HG03060 (cell line): ENCODE measurements around the gene PCSK1N.
"Not testable (repeated sequence)": the region's sequence is repeated elsewhere in the genome, so short reads cannot be mapped to it uniquely, and the experiment has no call there.

Experiments
- ATAC-seq: cut with Tn5 transposase; IDR thresholded peaks from one replicate; pipeline ENCODE4 v1.9.1; 2021; ENCODE audit warnings: low read depth, moderate number of reproducible peaks; ENCODE audit not compliant: unreplicated experiment

The PCSK1N gene

DNA sequence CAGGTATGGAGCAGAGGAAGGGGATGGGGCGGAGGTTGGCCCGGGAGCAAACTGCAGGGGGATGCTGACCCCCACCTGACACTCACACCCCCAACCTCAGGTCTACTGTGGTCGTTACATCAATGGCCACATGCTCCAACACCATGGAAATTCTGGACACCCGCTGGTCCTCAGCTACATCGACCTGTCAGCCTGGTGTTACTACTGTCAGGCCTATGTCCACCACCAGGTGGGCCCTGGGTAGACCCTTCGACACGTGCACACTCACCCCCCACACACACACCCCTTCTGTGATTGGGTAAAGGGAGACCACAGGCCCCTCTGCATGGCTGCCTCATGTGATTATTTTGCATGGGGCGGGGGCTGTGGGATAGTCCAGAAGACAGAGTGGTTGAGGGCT lies 11.3 kb downstream of the PCSK1N start:
- no peak for ATAC-seq

DNA sequence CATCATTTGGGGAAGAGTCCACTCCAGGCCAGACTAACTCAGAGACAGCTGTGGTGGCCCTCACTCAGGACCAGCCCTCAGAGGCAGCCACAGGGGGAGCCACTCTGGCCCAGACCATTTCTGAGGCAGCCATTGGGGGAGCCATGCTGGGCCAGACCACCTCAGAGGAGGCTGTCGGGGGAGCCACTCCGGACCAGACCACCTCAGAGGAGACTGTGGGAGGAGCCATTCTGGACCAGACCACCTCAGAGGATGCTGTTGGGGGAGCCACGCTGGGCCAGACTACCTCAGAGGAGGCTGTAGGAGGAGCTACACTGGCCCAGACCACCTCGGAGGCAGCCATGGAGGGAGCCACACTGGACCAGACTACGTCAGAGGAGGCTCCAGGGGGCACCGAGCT lies 12.4 kb downstream of the PCSK1N start:
- no peak for ATAC-seq

DNA sequence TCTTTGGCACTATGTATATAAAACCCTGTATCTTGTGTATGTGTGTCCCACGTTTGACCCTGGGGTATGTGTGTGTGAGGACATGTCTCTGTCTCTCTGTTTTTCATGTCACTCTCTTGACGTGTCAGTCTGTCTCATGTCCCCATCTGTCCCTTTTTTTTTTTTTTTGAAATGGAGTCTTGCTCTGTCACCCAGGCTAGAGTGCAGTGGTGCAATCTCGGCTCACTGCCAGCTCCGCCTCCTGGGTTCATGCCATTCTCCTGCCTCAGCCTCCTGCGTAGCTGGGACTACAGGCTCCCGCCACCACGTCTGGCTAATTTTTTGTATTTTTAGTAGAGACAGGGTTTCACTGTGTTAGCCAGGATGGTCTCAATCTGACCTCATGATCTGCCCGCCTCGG lies 16.0 kb downstream of the PCSK1N start:
- not testable (repeated sequence) for ATAC-seq

DNA sequence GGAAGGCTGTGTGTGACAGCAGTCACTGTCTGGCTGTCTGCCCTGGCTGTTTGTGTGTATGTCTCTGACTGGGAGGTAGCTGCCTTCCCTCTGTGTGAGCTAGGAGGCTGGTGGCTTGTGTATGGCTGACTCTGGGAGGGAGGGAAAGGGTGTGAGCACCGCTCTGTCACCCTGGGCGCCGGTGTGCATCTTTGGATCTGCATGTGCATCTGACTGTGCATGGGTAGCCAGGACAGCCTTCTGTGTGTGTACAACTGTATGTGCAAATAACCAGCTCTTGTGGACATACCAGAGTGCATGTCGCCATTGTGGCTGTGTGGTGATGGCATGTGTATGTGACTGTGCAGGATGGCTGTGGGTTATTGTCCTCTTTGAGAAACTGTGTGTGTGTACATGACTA lies 16.5 kb downstream of the PCSK1N start:
- no peak for ATAC-seq

DNA sequence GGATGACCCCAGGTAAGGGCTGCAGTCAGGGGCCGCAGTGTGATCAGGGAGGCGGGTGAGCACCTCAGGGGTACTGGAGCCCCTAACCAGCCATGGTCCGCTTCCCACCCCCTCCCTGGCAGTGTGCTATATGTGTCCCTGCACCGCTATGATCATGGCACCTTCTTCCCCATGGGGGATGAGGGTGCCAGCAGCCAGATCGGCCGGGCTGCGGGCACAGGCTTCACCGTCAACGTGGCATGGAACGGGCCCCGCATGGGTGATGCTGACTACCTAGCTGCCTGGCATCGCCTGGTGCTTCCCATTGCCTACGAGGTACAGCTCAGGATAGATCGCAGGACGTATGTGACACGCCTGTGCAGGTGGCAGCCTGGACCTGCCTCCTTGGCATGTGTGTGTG lies 17.3 kb downstream of the PCSK1N start:
- ATAC-seq = no peak

DNA sequence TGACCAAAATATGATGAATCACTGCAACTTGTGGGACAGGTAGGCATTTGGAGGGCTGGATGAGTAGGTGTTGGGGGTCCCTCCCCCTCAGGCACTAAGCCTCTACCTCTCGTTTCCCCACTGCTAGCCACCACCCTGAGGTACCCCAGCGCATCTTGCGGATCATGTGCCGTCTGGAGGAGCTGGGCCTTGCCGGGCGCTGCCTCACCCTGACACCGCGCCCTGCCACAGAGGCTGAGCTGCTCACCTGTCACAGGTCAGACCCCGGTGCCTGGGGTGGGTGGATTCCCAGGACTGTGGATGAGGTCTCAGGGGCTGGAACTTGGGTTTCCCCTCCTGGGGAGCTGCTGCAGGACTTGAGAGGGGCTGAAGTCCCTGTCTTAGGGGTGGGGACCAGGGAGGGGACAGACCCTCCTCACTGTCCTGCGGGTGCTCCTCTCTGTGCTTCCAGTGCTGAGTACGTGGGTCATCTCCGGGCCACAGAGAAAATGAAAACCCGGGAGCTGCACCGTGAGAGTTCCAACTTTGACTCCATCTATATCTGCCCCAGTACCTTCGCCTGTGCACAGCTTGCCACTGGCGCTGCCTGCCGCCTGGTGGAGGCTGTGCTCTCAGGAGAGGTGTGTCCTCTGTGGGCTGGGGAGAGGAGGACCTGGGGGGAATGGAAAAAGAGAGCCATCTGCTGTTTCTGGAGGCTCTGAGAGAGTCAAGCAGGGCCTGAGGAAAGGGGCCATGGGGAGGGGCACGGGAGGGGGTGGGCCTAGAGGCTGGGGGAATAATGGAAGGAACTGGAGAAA lies 19.2 kb downstream of the PCSK1N start:
- no peak for ATAC-seq

DNA sequence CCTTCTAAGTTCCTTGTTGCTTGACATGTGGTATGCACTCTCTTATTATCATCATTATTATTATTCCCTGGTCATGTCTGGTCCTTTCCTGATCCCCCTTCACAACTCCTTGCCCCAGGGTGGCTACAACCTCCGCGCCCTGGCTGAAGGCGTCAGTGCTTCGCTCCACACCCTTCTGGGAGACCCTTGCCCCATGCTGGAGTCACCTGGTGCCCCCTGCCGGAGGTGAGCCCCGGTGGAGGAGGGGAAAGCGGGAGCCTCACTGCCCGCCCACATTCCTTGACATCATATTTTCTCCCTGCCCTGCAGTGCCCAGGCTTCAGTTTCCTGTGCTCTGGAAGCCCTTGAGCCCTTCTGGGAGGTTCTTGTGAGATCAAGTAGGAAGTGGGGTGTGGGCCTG lies 20.1 kb downstream of the PCSK1N start:
- ATAC-seq = no peak

DNA sequence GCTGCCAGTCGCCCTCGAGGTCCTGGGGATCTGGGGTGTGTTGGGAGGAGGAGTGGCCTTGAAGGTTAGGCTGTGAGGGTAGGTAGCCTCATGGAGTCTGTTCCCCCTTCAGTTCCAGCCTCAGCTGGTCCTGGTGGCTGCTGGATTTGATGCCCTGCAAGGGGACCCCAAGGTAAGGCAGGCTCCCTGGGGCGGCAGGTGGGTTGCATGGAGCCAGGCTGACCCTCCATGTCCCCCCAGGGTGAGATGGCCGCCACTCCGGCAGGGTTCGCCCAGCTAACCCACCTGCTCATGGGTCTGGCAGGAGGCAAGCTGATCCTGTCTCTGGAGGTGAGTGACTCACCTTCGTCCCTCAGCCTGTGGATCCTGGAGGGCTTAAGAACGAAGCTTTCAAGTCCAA lies 20.7 kb downstream of the PCSK1N start:
- ATAC-seq = no peak

DNA sequence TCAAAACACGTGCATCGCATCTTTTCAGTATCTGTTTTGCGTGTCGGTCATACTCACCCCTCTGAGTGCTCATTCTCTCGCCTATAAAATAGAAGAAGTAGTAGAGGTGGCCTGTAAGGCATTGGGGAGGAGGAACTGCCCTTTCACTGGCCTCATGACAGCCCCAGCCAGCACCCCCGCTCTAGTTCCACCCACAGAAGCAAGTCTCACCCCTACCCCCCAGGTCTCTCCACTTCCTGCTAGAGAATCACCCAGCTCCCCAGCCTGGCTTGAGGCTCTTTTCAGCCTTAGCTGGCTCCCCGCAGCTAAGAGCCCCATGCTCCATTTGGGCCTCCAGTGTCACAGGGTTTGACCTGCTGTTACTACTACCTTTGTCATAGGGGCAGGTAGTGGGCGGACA lies 21.8 kb downstream of the PCSK1N start:
- ATAC-seq = no peak

DNA sequence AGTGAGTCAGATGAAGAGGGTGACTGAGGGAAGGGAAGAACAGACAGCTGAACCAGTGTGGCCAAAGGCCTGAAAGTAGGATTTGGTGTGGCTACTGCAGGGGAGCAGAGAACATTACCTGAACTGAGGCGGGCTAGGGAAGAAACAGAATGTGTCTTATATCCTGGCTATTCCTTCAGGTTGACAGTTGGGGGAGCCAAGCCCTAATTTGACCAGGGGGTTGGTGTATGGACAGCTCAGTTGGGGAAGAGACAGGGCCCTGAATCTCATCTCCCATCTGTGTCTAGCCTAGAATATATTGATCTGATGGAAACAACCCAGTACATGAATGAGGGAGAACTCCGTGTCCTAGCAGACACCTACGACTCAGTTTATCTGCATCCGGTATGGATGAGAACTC lies 29.3 kb downstream of the PCSK1N start:
- ATAC-seq = no peak

DNA sequence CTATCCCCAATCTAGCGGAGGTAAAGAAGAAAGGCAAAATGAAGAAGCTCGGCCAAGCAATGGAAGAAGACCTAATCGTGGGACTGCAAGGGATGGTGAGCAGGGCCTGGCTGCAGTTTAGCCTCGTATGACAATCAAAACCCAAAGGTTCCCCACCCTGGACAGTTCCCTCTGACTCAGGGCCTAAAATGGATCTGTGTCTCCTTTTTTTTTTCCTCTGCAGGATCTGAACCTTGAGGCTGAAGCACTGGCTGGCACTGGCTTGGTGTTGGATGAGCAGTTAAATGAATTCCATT lies 32.6 kb downstream of the PCSK1N start:
- ATAC-seq = no peak

DNA sequence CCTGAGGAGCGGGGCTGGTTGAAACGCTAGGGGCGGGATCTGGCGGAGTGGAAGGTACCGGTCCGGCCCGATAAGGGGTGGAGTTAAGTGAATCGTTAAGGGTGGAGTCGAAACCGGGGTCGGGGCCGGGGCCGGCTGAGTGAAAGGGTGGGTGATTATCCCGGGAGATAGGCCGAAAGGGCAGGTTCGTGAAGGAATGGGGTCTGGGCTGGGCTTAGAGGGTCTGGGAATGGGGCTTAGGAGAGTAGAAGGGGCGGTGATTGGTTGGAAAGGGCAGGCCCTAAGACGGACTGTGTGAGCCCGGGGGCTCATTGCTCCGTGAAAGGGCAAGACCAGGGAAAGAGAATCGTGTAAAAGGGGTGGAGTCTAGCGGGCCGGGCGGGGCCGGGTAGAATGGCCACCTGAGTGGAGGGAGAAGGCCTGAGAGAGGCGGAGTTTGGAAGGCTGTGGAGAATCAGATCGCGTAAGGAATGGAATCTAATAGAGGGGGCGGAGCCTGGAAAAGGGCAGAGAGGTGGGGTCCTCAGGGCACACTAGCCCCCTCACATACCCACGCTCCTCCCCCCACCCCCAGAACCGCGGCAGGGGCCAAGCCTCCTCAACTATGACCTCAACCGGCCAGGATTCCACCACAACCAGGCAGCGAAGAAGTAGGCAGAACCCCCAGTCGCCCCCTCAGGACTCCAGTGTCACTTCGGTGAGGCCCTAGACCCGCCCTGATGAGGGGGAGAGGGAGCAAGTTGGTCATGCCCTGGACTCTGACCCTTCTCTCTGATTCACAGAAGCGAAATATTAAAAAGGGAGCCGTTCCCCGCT lies 33.1 kb downstream of the PCSK1N start:
- ATAC-seq = peak; percentile 23

DNA sequence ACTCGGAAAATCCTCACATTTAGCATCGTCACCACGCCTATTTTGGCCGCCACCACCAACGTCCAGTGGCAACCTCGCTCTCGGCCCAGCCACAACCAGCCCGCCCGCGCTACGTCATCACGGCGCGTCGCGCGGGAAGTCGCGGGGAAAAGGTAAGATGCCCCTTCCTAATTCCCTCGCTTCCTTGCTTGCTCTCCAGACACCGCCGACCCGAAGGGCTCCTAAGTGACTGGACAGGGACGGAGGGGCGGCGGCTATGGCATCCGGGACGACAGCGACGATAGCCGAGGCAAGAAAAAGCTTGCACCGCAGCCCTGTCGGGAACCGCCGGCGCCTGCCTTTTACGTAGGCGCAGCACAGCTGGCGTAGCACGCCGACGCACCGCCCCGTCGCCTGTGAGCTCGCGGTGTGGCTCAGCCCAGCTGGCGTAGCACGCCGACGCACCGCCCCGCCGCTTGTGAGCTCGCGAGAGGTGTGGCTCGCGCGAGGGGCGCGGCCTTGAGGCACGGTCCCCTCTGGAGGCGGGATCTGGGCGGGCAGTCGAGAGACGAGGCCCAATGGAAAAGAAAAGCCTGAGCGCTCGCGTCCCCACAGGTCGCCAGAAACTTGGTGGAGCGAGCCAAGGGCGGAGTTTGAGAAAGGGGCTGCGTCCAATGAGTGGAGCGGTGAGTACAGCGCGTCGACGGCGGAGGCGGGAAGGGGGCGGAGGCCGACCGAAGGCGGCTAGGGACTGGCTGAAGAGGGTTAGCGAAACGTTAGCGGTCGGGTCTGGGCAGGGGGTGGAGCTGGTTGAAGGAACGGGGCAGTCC lies 33.9 kb downstream of the PCSK1N start, which contains the start of gene HDAC6:
Gene HDAC6, plus strand, starts transcription at position 788 of the 809 bp plus-strand sequence. CDS start 626 bp downstream, outside the sequence.
- peak; percentile 67 for ATAC-seq

DNA sequence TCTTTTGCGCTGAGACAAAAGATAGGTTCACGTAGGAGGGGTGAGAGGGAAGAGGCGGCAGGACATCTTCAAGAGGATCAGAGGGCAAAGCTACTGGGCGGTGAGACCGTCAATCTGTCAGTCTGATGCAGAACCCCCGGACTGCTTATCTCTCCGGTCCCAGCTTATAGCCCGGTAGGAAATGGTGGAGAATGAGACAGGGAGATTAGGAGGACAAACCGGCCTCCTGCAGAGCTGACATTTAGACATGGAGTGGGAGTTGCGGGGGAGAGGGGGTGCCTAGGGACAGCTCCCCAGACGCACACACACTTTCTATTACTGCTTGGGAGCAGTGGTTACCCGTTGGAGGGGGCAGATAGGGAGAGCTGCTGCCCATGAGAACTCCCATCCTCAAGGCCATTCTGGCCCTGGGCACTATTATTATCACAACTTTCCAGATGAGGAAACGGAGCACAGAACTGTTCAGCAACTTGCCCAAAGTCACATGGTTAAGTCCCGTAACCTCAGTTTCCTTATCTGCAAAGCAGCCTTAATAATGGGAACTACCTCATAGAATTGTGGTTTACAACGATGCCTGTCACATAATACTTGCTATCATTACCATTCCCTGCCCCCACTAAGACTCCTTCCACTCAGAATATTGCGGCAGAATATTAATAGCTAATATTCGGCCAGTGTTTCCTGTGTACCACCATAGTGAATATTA lies 34.7 kb downstream of the PCSK1N start:
- no peak for ATAC-seq

DNA sequence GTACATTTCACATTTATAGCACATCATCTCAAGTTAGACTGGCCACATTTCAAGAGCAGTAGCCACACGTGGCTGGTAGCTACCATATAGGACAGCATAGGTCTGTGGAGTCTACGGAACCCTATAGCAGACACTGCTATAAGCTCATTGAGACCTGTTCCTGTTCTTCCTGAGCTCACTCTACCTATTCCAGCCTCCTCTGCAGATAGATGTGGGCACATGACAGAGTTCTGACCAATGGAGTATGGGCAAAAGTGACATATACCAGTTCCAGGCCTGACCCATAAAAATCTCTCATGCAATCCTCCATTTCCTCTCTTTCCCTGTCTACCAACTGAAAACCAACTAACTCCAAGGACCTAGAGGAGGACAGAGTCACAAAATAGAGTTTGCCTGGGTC lies 37.1 kb downstream of the PCSK1N start:
- ATAC-seq = no peak

DNA sequence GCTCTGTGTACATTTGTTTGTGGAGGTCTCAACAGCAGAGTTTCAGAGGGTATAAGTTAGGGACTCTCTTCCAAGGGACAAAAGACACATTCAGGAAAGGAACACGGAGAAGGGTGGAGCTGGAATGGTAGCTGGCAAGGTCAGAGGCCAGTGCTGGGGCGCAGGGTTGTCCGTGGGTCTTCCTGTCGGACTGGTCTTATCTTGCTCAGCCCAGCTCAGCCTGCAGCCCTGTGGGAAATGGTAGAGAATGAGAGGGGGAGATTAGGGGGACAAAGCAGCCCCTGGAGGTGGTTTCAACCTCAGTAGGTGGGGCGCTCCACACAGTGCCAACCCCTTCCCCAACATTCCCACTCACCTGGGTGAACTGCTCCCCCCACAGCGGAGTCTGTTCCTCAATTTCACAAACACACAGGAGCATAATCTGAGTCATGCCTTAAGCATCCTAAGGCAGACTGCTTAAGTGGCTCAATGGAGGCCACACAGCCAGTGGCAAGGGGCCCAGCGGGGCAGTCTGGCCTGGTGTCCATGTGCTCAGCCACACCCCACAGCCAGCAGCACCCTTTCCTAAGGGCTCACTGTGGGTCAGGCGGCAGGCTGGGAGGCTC lies 40.4 kb downstream of the PCSK1N start:
- ATAC-seq = no peak

DNA sequence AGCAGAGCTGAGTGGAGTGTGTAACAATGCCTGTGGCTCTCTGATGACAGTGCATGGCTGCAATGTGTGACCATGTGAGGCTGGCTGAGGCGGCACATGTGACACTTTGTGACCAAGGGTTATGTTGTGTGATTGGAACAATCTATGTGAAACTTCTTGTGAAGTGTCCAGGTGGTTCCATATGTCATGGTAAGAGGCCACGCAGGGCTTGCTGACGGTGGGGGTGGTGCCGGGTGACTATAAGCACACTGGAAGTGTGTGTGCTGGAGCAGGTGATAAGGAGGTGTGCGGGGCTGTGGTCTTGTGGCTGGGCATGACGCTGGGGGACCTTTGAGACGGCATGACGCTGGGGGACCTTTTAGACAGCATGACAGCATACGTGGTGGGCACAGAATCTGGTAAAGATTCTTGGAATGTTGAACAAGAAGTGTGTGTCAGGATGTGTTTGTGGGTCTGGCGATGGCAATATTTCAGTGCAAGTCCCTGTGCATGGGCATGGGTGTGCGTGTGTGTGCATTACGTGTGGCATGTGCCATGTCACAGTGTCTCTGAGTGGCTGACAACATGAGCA lies 41.0 kb downstream of the PCSK1N start:
- no peak for ATAC-seq

DNA sequence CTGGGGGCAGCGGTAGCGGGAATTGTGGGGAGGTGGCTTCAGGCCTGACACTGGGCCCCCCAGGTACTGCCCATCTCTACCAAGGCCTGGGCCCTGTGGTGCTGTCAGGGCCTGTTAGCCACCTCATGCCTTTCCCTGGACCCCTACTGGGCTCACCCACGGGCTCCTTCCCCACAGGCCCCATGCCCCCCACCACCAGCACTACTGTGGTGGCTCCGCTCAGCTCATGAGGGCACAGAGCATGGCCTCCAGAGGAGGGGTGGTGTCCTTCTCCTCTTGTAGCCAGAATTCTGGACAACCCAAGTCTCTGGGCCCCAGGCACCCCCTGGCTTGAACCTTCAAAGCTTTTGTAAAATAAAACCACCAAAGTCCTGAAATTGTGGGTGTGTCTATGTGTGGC lies 41.5 kb downstream of the PCSK1N start:
- no peak for ATAC-seq

DNA sequence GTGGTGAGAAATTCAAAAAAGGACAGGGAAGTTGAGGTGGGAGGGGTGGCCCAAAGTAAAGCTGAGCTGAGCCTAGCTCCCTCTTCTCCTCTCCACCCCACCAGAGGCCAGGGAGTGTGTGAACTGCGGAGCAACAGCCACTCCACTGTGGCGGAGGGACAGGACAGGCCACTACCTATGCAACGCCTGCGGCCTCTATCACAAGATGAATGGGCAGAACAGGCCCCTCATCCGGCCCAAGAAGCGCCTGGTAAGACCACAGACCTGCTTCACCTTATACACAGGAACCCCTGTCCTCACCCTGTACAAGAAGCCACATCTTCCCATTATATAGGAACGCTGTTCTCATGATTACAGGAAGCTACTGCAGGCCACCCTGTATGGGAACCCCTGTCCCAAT lies 43.2 kb downstream of the PCSK1N start:
- no peak for ATAC-seq
